ENCODE measurements around the gene MROH2B.

Gene MROH2B

GRCh38 chr5:41071242-41071641 is at the start of gene MROH2B:
Gene MROH2B, minus strand, starts transcription at chr5:41071342. Its CDS starts 490 bp downstream, at chr5:41070852.
- TF ChIP-seq CTCF (IDR thresholded peaks at IDR 0.05; ENCODE audit: extremely low read depth, missing control alignments): no peak
- no peak for DNase-seq (ENCODE audit: low spot score)

GRCh38 chr5:41120600-41120999 is 49.5 kb upstream of the MROH2B start:
- DNase-seq (ENCODE audit: low spot score): no peak

GRCh38 chr5:41118177-41118576 is 47.0 kb upstream of the MROH2B start:
- DNase-seq (ENCODE audit: low spot score): no peak
- TF ChIP-seq CTCF (IDR thresholded peaks at IDR 0.05; ENCODE audit: extremely low read depth, missing control alignments): no peak

More at GRCh38 chr5:41120600-41120999, 49.5 kb upstream of the MROH2B start:
- no peak for TF ChIP-seq CTCF (IDR thresholded peaks at IDR 0.05; ENCODE audit: extremely low read depth, missing control alignments)

GRCh38 chr5:41115281-41115680 is 44.1 kb upstream of the MROH2B start:
- no peak for TF ChIP-seq CTCF (IDR thresholded peaks at IDR 0.05; ENCODE audit: extremely low read depth, missing control alignments)
- DNase-seq (ENCODE audit: low spot score): no peak

- DNase-seq (ENCODE audit: low spot score): no peak
- TF ChIP-seq CTCF (IDR thresholded peaks at IDR 0.05; ENCODE audit: extremely low read depth, missing control alignments): no peak
These were observed 41.6 kb upstream of the MROH2B start for GRCh38 chr5:41112486-41113455.

GRCh38 chr5:41109186-41109585 is 38.0 kb upstream of the MROH2B start:
- TF ChIP-seq CTCF (IDR thresholded peaks at IDR 0.05; ENCODE audit: extremely low read depth, missing control alignments): no peak
- DNase-seq (ENCODE audit: low spot score): no peak

GRCh38 chr5:41102341-41102740 is 31.2 kb upstream of the MROH2B start:
- no peak for TF ChIP-seq CTCF (IDR thresholded peaks at IDR 0.05; ENCODE audit: extremely low read depth, missing control alignments)
- no peak for DNase-seq (ENCODE audit: low spot score)
